ENCODE results near the gene BBLN. TPM values are rescaled to one million over a fixed set of nuclear protein-coding genes. Genes with fewer than 3 reads are reported as not detected.

The BBLN gene
- polyA plus RNA-seq, 1 experiment, result 60.4 TPM

GRCh38 chr9:128211186-128211980 is 51.3 kb downstream of the BBLN start:
- Histone ChIP-seq H3K36me3 (ENCODE audit: control insufficient read depth, insufficient read depth, low read length) (no peaks in the 10 kb centered on the region), H3K27me3 (ENCODE audit: control insufficient read depth, insufficient read depth, low read length) (no peaks in the 10 kb centered on the region), H3K4me3 (ENCODE audit: low read depth, low read length) (no peak overlapping the region)
- POLR2A ChIA-PET, result no interaction called here
- no peak for DNase-seq (ENCODE audit: low read depth)
- CTCF ChIA-PET, result interaction anchor here (0.6 to 2.0 kb wide), 5 partner anchors 8 to 44 kb away, joined by 3 to 6 read pairs (median 4); no protein-coding TSS in a partner anchor
- no peak for TF ChIP-seq CTCF (IDR thresholded peaks at IDR 0.05; ENCODE audit: insufficient read depth, low read depth, low read length)

DNA sequence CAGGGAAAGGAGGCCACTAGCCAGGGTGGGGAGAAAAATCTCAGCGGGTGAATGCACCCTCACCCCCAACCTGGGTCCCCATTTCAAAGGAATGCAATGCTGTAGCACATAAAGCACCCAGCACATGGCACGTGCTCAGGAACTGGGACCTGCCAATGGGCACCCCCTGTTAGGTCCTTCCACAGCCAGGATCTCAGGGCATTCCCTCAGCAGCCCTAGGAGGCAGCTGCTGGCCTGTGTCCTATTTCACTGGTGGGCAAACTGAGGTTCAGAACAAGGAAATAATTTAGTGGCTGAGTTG is 51.9 kb downstream of the BBLN start:
- Histone ChIP-seq H3K27me3 (ENCODE audit: control insufficient read depth, insufficient read depth, low read length) (no peaks in the 10 kb centered on the region), H3K4me3 (ENCODE audit: low read depth, low read length) (no peak overlapping the region), H3K36me3 (ENCODE audit: control insufficient read depth, insufficient read depth, low read length) (no peaks in the 10 kb centered on the region)
- no peak for TF ChIP-seq CTCF (IDR thresholded peaks at IDR 0.05; ENCODE audit: insufficient read depth, low read depth, low read length)
- no peak for DNase-seq (ENCODE audit: low read depth)
- ChIA-PET CTCF (interaction anchor here (0.6 to 2.0 kb wide), 4 partner anchors 8 to 41 kb away, joined by 3 to 6 read pairs (median 4); no protein-coding TSS in a partner anchor), POLR2A (no interaction called here)

Other genes starting within 250 kb of the BBLN start
- gene ST6GALNAC4, start 243.2 kb upstream of the BBLN start, polyA plus RNA-seq (2011; rRNA removed), result 21.4 and 35.5 TPM in 2 replicates
- gene PIP5KL1, start 229.5 kb upstream of the BBLN start, polyA plus RNA-seq (2011; rRNA removed), result 1.9 and 2.3 TPM in 2 replicates
- gene DPM2, start 222.4 kb upstream of the BBLN start, polyA plus RNA-seq (2011; rRNA removed), result 35.0 and 55.3 TPM in 2 replicates
- 7.3 and 26.6 TPM in 2 replicates for gene EEIG1, start 179.3 kb upstream of the BBLN start, polyA plus RNA-seq (2011; rRNA removed)
- gene NAIF1, start 92.9 kb upstream of the BBLN start, polyA plus RNA-seq (2011; rRNA removed), result 8.2 and 10.6 TPM in 2 replicates
- 10.2 and 12.9 TPM in 2 replicates for gene SLC25A25, start 92.0 kb upstream of the BBLN start, polyA plus RNA-seq (2011; rRNA removed)
- gene PTGES2, start 32.5 kb upstream of the BBLN start, polyA plus RNA-seq (2011; rRNA removed), result 59.7 and 91.9 TPM in 2 replicates
- not detected in 2 replicates for gene LCN2, start 10.8 kb upstream of the BBLN start, polyA plus RNA-seq (2011; rRNA removed)
- gene CIZ1, start 31.3 kb downstream of the BBLN start, polyA plus RNA-seq (2011; rRNA removed), result 24.0 and 36.0 TPM in 2 replicates
- gene DNM1, start 43.1 kb downstream of the BBLN start, polyA plus RNA-seq (2011; rRNA removed), result 6.4 and 8.4 TPM in 2 replicates
- 86.6 and 91.1 TPM in 2 replicates for gene GOLGA2, start 115.7 kb downstream of the BBLN start, polyA plus RNA-seq (2011; rRNA removed)
- gene SWI5, start 116.0 kb downstream of the BBLN start, polyA plus RNA-seq (2011; rRNA removed), result 76.4 and 77.4 TPM in 2 replicates
- 20.6 and 25.9 TPM in 2 replicates for gene TRUB2, start 162.2 kb downstream of the BBLN start, polyA plus RNA-seq (2011; rRNA removed)
- 27.3 and 34.6 TPM in 2 replicates for gene COQ4, start 162.6 kb downstream of the BBLN start, polyA plus RNA-seq (2011; rRNA removed)
- gene SLC27A4, start 180.3 kb downstream of the BBLN start, polyA plus RNA-seq (2011; rRNA removed), result 9.3 and 15.2 TPM in 2 replicates
- 68.7 and 95.7 TPM in 2 replicates for gene URM1, start 211.1 kb downstream of the BBLN start, polyA plus RNA-seq (2011; rRNA removed)